ENCODE results near the gene NOS1.
"Not testable (repeated sequence)": the region's sequence is repeated elsewhere in the genome, so short reads cannot be mapped to it uniquely, and the experiment has no call there.

NOS1 gene

DNA sequence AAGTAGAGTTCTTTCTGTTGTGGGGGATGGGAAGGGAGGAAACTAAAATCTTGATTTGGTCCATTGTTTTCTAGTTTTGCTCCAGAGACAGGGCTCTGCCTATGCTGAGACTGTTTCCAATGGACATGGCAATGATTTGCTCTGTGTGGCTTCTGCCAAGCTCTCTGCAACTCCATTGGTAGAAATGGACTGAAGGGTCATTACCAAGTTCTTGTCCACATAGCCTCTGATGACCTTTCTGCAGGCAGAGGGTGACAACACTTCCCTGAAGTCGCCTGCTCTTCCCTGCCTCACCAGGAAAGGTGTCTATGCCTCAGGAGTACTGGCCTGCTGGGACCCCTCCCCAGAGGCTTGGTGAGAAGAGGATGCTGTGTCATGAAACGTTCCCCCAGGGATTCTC is 39.5 kb upstream of the NOS1 start:
- TF ChIP-seq, protein P1, sequence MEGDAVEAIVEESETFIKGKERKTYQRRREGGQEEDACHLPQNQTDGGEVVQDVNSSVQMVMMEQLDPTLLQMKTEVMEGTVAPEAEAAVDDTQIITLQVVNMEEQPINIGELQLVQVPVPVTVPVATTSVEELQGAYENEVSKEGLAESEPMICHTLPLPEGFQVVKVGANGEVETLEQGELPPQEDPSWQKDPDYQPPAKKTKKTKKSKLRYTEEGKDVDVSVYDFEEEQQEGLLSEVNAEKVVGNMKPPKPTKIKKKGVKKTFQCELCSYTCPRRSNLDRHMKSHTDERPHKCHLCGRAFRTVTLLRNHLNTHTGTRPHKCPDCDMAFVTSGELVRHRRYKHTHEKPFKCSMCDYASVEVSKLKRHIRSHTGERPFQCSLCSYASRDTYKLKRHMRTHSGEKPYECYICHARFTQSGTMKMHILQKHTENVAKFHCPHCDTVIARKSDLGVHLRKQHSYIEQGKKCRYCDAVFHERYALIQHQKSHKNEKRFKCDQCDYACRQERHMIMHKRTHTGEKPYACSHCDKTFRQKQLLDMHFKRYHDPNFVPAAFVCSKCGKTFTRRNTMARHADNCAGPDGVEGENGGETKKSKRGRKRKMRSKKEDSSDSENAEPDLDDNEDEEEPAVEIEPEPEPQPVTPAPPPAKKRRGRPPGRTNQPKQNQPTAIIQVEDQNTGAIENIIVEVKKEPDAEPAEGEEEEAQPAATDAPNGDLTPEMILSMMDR (conservative IDR thresholded peaks at IDR 0.05; ENCODE audit: low read depth, low read length) = no peak
- no peak for DNase-seq (ENCODE audit: low read depth)
- H3K4me3 ChIP-seq (ENCODE audit: low read length) = no peak overlapping the region

DNA sequence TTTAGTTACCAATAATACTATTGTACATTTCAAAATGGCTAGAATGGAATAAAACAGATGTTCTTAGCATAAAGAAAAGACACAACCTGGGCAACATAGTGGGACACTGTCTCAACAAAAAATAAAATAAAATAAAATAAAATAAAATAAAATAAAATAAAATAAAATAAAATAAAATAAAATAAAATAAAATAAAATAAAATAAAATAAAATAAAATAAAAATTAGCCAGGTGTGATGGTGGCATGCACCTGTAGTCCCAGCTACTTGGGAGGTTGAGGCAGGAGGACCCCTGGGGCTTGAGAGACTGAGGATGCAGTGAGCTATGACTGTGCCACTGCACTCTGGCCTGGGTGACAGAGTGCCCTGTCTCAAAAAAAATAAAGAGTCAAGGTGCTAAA is 37.1 kb upstream of the NOS1 start:
- not testable (repeated sequence) for DNase-seq (ENCODE audit: low read depth); H3K4me3 ChIP-seq (ENCODE audit: low read length)

DNA sequence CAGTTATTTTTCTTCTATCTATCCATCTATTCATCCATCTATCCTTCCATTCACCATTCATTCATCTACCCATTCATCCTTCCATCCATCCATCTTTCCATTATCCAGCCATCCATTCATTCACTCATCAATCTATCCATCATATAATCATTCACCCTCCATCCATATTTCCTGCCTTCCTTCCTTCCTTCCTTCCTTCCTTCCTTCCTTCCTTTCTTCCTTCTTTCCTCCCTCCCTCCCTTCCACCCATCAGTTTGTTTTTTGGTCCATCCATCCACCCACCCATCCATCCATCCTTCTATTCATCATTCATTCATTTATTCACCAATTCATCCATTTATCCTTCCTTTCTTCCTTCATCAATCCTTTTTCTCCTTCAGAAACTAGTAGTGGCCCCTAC is 34.3 kb upstream of the NOS1 start:
- TF ChIP-seq, protein P1 (conservative IDR thresholded peaks at IDR 0.05; ENCODE audit: low read depth, low read length) = no peak
- no peak overlapping the region for H3K4me3 ChIP-seq (ENCODE audit: low read length)
- DNase-seq (ENCODE audit: low read depth) = no peak

DNA sequence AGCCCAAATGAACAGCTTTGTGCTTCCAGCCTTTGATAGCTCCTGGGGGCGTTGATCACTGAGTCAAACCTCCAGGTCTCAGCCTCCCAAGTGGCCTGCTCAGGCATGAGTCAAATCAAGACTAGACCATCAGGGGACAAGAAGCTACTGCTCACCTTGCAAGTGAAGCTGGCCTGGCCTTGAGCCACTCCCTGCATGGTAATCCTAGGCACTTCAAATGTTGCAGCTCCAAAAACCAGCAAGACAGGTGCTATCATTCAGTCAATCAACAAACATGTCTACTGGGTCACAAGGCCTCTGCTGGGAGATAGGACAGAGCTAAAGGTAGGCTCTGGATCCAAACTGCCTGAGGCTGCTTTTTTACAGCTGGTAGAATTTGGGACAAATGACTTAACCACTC is 33.1 kb upstream of the NOS1 start:
- TF ChIP-seq, protein P1 (conservative IDR thresholded peaks at IDR 0.05; ENCODE audit: low read depth, low read length) = no peak
- no peak for DNase-seq (ENCODE audit: low read depth)
- H3K4me3 ChIP-seq (ENCODE audit: low read length) = no peak overlapping the region

DNA sequence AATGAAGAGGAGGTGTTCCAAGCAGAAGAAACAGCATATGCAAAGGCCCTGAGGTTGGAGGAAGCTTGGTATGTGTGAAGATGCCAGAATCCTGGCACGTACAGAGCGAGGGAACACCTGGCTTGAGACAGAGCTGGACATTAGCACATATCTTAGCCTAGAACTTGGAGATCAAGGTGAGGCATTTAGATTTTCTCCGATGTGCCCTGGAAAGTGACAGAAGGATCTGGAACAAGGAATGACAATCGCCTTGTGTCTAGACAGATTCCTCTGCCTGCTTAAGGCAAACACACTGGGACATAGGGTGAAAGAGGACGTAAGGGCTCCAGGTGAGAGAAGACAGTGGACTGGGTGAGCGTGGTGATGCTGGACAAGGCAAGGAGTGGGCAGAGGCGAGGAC is 32.2 kb upstream of the NOS1 start:
- H3K4me3 ChIP-seq (ENCODE audit: low read length) = no peak overlapping the region
- TF ChIP-seq, protein P1 (conservative IDR thresholded peaks at IDR 0.05; ENCODE audit: low read depth, low read length) = no peak
- DNase-seq (ENCODE audit: low read depth) = no peak

DNA sequence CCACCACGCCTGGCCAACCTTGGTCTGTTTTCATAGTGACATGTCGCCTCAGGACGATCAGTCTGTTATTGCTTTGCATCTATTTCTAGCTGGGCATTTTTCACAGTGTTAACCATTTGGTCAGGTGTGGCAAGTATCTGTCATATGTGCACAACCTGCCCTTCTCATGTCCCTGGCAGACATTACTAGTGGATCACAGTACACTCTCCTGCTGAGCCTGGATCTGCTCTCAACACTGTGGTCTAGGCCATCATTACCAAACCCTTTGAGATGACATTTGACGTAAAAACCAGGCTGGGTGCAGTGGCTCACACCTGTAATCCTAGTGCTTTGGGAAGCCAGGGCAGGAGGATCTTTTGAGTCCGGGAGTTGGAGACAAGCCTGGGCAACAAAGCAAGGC is 29.4 kb upstream of the NOS1 start:
- DNase-seq (ENCODE audit: low read depth) = no peak
- TF ChIP-seq, protein P1 (conservative IDR thresholded peaks at IDR 0.05; ENCODE audit: low read depth, low read length) = no peak

DNA sequence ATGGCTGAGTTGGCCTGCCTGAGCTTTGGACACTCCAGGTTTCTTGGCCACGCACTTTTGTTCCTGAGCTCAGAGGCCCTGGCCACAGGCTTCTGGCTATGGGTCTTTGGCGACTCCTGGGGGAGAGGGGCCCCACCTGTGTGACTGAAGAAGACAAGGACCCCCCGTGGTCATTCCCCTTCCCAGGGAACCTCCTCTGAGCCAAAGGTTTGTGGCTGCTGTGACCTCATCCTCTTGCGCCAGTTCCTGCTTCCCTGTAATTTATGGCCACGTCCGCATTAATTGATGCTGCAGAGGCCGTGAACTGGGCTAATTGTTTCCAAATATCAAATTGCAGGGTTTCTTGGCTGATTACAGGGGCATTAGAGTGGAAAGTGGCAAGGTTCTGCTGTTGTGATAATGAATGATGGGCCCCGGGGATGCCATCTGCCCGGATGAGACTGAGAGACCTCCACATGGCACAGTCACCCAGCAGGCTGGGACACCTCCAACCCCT is 27.6 kb upstream of the NOS1 start:
- TF ChIP-seq, protein P1 (conservative IDR thresholded peaks at IDR 0.05; ENCODE audit: low read depth, low read length) = no peak
- no peak for DNase-seq (ENCODE audit: low read depth)
- no peak overlapping the region for H3K4me3 ChIP-seq (ENCODE audit: low read length)

More for the DNA sequence above, 29.4 kb upstream of the NOS1 start:
- no peak overlapping the region for H3K4me3 ChIP-seq (ENCODE audit: low read length)

DNA sequence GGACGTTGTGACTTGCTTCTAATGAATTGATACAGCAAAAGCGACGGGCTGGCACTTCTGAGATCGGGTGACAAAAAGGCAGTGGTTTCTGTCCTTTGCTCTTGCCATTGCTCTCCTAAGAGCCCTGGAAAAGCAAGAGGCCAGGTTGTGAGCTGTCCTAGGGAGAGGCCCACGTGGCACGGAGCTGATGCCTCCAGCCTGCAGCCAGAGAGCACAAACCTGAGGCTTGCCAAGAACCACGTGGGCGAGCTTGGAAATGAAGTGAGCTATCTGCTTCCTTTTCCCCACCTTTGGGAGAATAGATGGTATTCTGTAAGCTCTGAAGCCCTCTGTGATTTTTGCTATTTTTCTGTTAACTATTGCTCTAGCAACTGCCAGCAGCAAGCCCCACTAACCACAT is 26.4 kb upstream of the NOS1 start:
- H3K4me3 ChIP-seq (ENCODE audit: low read length) = no peak overlapping the region
- no peak for DNase-seq (ENCODE audit: low read depth)
- TF ChIP-seq, protein P1 (conservative IDR thresholded peaks at IDR 0.05; ENCODE audit: low read depth, low read length) = no peak

Measured in retinal pigment epithelial cell (primary cell).